ENCODE results near the gene LHPP. TPM values are rescaled to one million over a fixed set of nuclear protein-coding genes. Genes with fewer than 3 reads are reported as not detected.

The LHPP gene
- total RNA-seq, 2 experiments from 2014 or later, result 15.3 to 19.6 TPM

DNA sequence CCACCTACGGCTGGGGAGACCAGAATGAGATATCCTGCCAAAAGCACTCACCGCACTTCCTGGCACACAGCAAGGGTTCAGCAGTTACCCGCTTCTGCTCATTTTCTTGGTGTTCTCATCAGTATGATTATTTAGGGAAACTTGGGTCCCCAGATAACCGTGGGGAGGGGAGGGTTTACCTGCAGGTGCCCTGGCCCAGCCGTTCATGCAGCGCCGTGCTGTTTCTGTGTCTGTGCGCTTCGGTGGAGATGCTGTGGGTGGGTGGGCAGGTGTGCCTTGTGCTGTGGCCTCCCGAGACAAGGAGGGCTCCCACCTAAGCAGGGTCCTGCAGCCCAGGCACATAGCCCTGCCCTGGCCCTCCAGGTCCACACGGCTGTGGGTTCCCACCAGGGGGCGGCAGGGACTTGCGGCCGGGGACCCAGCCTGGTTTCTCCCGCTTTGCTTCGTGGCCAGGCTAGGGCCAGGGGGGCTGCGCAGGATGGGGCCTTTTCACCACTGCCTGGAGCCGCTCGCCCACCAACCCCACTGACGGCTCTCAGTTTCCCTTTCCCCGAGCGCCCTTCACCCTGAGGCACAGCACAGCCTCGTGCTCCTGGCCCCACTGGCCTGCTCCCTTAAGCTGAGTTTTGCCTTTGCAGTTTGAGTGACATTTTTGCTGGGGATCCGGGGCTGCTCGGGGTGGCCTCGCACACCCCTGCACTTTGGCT lies 78.5 kb downstream of the LHPP start:
- intact Hi-C loops (cut with DNase I, micrococcal nuclease), result loop anchor here (1.0 to 10.0 kb wide), 5 partner anchors 87 to 205 kb away; no protein-coding TSS in a partner anchor
- no peak overlapping the region for H3K27ac ChIP-seq (ENCODE audit: low read depth in 1 of 2, low read length in 2 of 2)
- H3K36me3 ChIP-seq (ENCODE audit: insufficient read depth, low read length), result no peaks in the 10 kb centered on the region
- Mint-ChIP-seq H3K36me3 (ENCODE audit: low read depth) (no peaks in the 10 kb centered on the region), H3K27me3 (no peaks in the 10 kb centered on the region), H3K27ac (no peak overlapping the region), H3K4me3 (no peak overlapping the region), H3K9me3 (no peaks in the 10 kb centered on the region), H3K4me1 (ENCODE audit: low read depth) (peaks cover 9% of the 10 kb centered on the region)
- DNase-seq, result peak; percentile 55 to 82 (median 69)
- peak; percentile 90 for ATAC-seq (ENCODE audit: poor library complexity)
- H3K4me1 ChIP-seq (ENCODE audit: insufficient read depth, low read length), result peaks cover 13% of the 10 kb centered on the region
- no peaks in the 10 kb centered on the region for H3K9me3 ChIP-seq (ENCODE audit: control insufficient read depth in 1 of 2, insufficient read depth in 1 of 2, low read length in 2 of 2)
- CTCF ChIA-PET, result interaction anchor here (0.8 to 3.0 kb wide), 5 partner anchors 9 to 209 kb away, joined by 3 to 28 read pairs (median 6); no protein-coding TSS in a partner anchor
- TF ChIP-seq, protein P1, sequence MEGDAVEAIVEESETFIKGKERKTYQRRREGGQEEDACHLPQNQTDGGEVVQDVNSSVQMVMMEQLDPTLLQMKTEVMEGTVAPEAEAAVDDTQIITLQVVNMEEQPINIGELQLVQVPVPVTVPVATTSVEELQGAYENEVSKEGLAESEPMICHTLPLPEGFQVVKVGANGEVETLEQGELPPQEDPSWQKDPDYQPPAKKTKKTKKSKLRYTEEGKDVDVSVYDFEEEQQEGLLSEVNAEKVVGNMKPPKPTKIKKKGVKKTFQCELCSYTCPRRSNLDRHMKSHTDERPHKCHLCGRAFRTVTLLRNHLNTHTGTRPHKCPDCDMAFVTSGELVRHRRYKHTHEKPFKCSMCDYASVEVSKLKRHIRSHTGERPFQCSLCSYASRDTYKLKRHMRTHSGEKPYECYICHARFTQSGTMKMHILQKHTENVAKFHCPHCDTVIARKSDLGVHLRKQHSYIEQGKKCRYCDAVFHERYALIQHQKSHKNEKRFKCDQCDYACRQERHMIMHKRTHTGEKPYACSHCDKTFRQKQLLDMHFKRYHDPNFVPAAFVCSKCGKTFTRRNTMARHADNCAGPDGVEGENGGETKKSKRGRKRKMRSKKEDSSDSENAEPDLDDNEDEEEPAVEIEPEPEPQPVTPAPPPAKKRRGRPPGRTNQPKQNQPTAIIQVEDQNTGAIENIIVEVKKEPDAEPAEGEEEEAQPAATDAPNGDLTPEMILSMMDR (IDR thresholded peaks at IDR 0.05), result peak; percentile 70
- no peak overlapping the region for H3K4me3 ChIP-seq (ENCODE audit: low read length)
- POLR2A ChIA-PET, result interaction anchor here (1.3 to 5.5 kb wide), 3 partner anchors 201 to 206 kb away, joined by 3 to 21 read pairs (median 3); partner anchors contain the start of gene FAM53B
- H3K27me3 ChIP-seq (ENCODE audit: control insufficient read depth in 1 of 2, insufficient read depth in 2 of 2, low read length in 2 of 2), result no peaks in the 10 kb centered on the region

DNA sequence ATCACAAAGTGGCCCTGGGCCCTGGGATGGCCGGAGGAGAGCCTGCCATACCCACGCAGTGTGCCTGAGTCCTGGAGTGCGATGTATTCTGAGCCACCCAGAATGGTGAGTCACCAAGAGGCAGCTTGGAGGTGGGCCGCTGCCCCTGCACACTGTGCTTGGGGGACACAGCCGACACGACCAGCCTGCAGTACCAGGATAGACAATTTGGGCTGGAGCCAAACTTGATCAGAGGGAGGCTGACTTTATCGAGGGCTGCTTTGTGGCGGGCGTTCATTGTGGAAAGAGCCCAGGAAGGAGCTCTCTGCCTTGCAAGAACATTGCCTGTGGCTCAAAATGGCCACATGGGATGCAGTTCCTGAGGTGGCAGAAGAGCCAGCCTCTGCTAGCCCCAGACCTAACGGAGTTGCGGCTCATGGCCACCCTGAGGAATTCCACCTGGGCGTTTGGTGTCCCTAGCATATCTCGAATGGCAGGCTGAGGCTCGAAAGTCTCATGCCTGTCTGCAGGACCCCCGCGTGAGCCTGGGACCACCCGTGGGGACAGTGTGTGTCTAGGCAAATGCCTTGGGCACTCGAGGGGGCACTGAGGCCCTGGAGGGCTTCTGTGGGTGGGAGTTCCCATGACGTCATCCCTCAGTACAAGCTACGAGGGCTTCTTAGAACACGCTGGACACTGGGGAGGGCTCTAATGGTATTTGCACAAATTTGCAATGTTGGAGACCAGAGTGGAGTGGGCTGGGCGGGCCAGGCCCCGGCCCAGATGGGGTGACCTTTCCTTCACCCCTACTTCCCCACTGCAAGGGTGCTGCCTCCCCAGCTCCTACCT lies 79.7 kb downstream of the LHPP start:
- no peak for DNase-seq
- no peaks in the 10 kb centered on the region for H3K36me3 ChIP-seq (ENCODE audit: insufficient read depth, low read length)
- no peak overlapping the region for H3K27ac ChIP-seq (ENCODE audit: low read depth in 1 of 2, low read length in 2 of 2)
- CTCF ChIA-PET, result interaction anchor here (1.2 to 3.0 kb wide), 3 partner anchors 11 to 205 kb away, joined by 6 to 28 read pairs (median 11); no protein-coding TSS in a partner anchor
- TF ChIP-seq, protein P1 (IDR thresholded peaks at IDR 0.05), result no peak
- no peaks in the 10 kb centered on the region for H3K9me3 ChIP-seq (ENCODE audit: control insufficient read depth in 1 of 2, insufficient read depth in 1 of 2, low read length in 2 of 2)
- ATAC-seq (ENCODE audit: poor library complexity), result no peak
- Mint-ChIP-seq H3K4me3 (no peak overlapping the region), H3K9me3 (no peaks in the 10 kb centered on the region), H3K27me3 (no peaks in the 10 kb centered on the region), H3K27ac (no peak overlapping the region), H3K4me1 (ENCODE audit: low read depth) (peaks cover 17% of the 10 kb centered on the region), H3K36me3 (ENCODE audit: low read depth) (no peaks in the 10 kb centered on the region)
- peaks cover 21% of the 10 kb centered on the region for H3K4me1 ChIP-seq (ENCODE audit: insufficient read depth, low read length)
- POLR2A ChIA-PET, result interaction anchor here (0.6 to 5.5 kb wide), 3 partner anchors 161 to 204 kb away, joined by 3 to 21 read pairs (median 4); partner anchors contain the start of gene FAM53B
- H3K27me3 ChIP-seq (ENCODE audit: control insufficient read depth in 1 of 2, insufficient read depth in 2 of 2, low read length in 2 of 2), result no peaks in the 10 kb centered on the region
- H3K4me3 ChIP-seq (ENCODE audit: low read length), result no peak overlapping the region
- intact Hi-C loops (cut with DNase I, micrococcal nuclease), result loop anchor here in 1 of 2 experiments (5.0 kb wide), 1 partner anchor 96 kb away; no protein-coding TSS in a partner anchor

DNA sequence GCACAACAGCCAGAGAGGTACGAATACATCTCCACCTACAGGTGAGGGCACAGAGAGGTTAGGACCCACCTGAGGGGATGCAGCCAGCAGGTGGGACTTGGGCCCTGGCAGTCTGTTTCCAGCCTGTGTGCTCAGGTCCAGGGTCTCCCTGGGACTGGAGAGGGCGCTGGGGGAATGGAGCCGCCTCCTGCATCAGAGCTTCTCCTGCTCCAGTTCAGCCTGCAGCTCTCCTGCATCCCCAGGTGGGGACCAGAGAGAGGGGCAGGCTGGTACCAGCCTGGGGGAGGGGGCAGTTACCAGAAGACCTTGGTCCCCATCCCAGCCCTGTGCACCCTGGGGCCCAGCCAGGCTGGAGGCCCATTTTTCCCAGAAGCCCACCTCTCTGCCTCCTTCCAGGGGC lies 80.7 kb downstream of the LHPP start:
- Mint-ChIP-seq H3K4me1 (ENCODE audit: low read depth) (peaks cover 17% of the 10 kb centered on the region), H3K27me3 (no peaks in the 10 kb centered on the region), H3K27ac (no peak overlapping the region), H3K9me3 (no peaks in the 10 kb centered on the region), H3K4me3 (no peak overlapping the region), H3K36me3 (ENCODE audit: low read depth) (no peaks in the 10 kb centered on the region)
- TF ChIP-seq, protein P1 (IDR thresholded peaks at IDR 0.05), result no peak
- Histone ChIP-seq H3K4me1 (ENCODE audit: insufficient read depth, low read length) (peaks cover 21% of the 10 kb centered on the region), H3K27ac (ENCODE audit: low read depth in 1 of 2, low read length in 2 of 2) (no peak overlapping the region), H3K4me3 (ENCODE audit: low read length) (no peak overlapping the region), H3K27me3 (ENCODE audit: control insufficient read depth in 1 of 2, insufficient read depth in 2 of 2, low read length in 2 of 2) (no peaks in the 10 kb centered on the region), H3K9me3 (ENCODE audit: control insufficient read depth in 1 of 2, insufficient read depth in 1 of 2, low read length in 2 of 2) (no peaks in the 10 kb centered on the region), H3K36me3 (ENCODE audit: insufficient read depth, low read length) (no peaks in the 10 kb centered on the region)
- ChIA-PET CTCF (no interaction called here), POLR2A (no interaction called here)
- intact Hi-C loops (cut with DNase I, micrococcal nuclease), result loop anchor here in 1 of 2 experiments (5.0 kb wide), 1 partner anchor 95 kb away; no protein-coding TSS in a partner anchor
- DNase-seq, result no peak
- ATAC-seq (ENCODE audit: poor library complexity), result no peak

Data from CD4-positive, alpha-beta T cell (primary cell).